ENCODE measurements around the gene EPB41L2. TPM values are rescaled to one million over a fixed set of nuclear protein-coding genes. Genes with fewer than 3 reads are reported as not detected.

EPB41L2 gene
- total and polyA plus RNA-seq, 2 experiments from 2014 or later, result 27.4 to 35.8 TPM

DNA sequence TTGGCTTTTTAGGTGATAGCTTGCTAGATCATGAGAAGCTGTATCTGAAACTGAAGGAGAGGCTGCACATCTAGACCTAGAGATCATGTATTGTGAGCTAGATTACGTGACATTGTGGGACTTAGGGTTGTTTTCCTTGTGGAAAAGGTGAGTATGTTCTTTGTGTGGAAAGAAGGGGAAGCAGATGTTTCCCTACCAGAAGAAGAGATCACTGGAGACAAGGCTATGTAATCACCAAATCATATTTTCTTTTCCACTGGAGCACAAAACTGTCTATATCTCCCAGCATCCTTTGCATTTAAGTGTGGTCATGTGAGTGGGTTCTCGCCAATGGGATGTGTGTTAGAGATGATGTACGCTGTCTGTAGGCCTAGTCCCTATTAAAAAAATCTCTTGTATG, 7.0 kb upstream of the EPB41L2 start:
- no peak for DNase-seq (ENCODE audit: low spot score)
- no peak overlapping the region for H3K27ac ChIP-seq
- no peak for TF ChIP-seq EZH2 (IDR thresholded peaks at IDR 0.05; ENCODE audit: borderline replicate concordance)
- no peak for TF ChIP-seq EZH2phosphoT487 (IDR thresholded peaks at IDR 0.05; ENCODE audit: low read depth, severe bottlenecking, unreplicated experiment)
- no peak for TF ChIP-seq CTCF (IDR thresholded peaks at IDR 0.05; ENCODE audit: poor library complexity)
- no peak overlapping the region for H2AFZ ChIP-seq
- no peak overlapping the region for H3K4me3 ChIP-seq
- H3K9me2 ChIP-seq (replicated peaks; ENCODE audit: insufficient read depth), result no peaks in the 10 kb centered on the region
- no peaks in the 10 kb centered on the region for H3K9me3 ChIP-seq (ENCODE audit: low read depth)
- peaks cover 9% of the 10 kb centered on the region for H3K4me1 ChIP-seq (ENCODE audit: insufficient read depth)
- H3K4me2 ChIP-seq, result no peak overlapping the region
- H3K36me3 ChIP-seq (replicated peaks; ENCODE audit: insufficient read depth, low read depth), result no peaks in the 10 kb centered on the region
- H3K79me2 ChIP-seq, result no peaks in the 10 kb centered on the region
- 96% methylated on average over 3 of the region's 3 CpGs for WGBS (ENCODE audit: low lambda C conversion rate, missing lambda C conversion rate)
- no peaks in the 10 kb centered on the region for H3K27me3 ChIP-seq
- no peaks in the 10 kb centered on the region for H4K20me1 ChIP-seq (ENCODE audit: insufficient read depth, poor library complexity, severe bottlenecking)

GRCh38 chr6:131068165-131068564, 5.1 kb upstream of the EPB41L2 start:
- H3K36me3 ChIP-seq (replicated peaks; ENCODE audit: insufficient read depth, low read depth), result no peaks in the 10 kb centered on the region
- TF ChIP-seq EZH2phosphoT487 (IDR thresholded peaks at IDR 0.05; ENCODE audit: low read depth, severe bottlenecking, unreplicated experiment) (no peak), CTCF (IDR thresholded peaks at IDR 0.05; ENCODE audit: poor library complexity) (no peak), EZH2 (IDR thresholded peaks at IDR 0.05; ENCODE audit: borderline replicate concordance) (no peak)
- H3K9me3 ChIP-seq (ENCODE audit: low read depth), result no peaks in the 10 kb centered on the region
- no peak for DNase-seq (ENCODE audit: low spot score)
- no peaks in the 10 kb centered on the region for H3K27me3 ChIP-seq
- WGBS (ENCODE audit: low lambda C conversion rate, missing lambda C conversion rate), result 64% methylated on average over 7 of the region's 7 CpGs
- H3K4me1 ChIP-seq (ENCODE audit: insufficient read depth), result peaks cover 23% of the 10 kb centered on the region
- H4K20me1 ChIP-seq (ENCODE audit: insufficient read depth, poor library complexity, severe bottlenecking), result no peaks in the 10 kb centered on the region
- no peaks in the 10 kb centered on the region for H3K79me2 ChIP-seq
- no peak overlapping the region for H2AFZ ChIP-seq
- peak overlapping the region; percentile 48 for H3K27ac ChIP-seq
- peak overlapping the region; percentile 5 for H3K4me2 ChIP-seq
- no peaks in the 10 kb centered on the region for H3K9me2 ChIP-seq (replicated peaks; ENCODE audit: insufficient read depth)
- no peak overlapping the region for H3K4me3 ChIP-seq

DNA sequence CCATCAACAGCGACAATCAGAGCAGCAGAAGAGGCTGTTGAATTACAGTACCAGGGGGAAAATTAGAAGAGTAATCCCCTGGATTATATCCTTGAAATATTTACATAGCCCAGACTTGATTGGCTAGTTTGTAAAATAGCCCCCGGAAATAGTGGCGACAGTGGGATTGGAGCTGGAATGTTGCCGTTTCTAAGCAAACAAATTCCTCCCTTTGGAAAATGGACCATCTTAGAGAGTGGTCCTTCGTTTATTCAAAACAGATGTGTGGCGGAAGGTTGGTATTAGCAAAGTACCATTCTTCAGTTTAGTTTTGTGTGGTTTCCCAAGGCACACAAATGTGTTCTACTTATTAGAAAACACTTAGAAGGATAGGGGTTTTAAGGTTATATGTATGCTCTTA, 4.5 kb upstream of the EPB41L2 start:
- Histone ChIP-seq H3K27me3 (no peaks in the 10 kb centered on the region), H2AFZ (no peak overlapping the region), H3K36me3 (replicated peaks; ENCODE audit: insufficient read depth, low read depth) (no peaks in the 10 kb centered on the region), H4K20me1 (ENCODE audit: insufficient read depth, poor library complexity, severe bottlenecking) (no peaks in the 10 kb centered on the region), H3K4me2 (peak overlapping the region; percentile 5), H3K79me2 (peaks cover 4% of the 10 kb centered on the region), H3K27ac (peak overlapping the region; percentile 48), H3K4me3 (no peak overlapping the region), H3K4me1 (ENCODE audit: insufficient read depth) (peaks cover 23% of the 10 kb centered on the region), H3K9me2 (replicated peaks; ENCODE audit: insufficient read depth) (no peaks in the 10 kb centered on the region), H3K9me3 (ENCODE audit: low read depth) (no peaks in the 10 kb centered on the region)
- WGBS (ENCODE audit: low lambda C conversion rate, missing lambda C conversion rate), result 54% methylated on average over 6 of the region's 6 CpGs
- peak; percentile 18 for DNase-seq (ENCODE audit: low spot score)
- no peak for TF ChIP-seq EZH2phosphoT487 (IDR thresholded peaks at IDR 0.05; ENCODE audit: low read depth, severe bottlenecking, unreplicated experiment)
- no peak for TF ChIP-seq CTCF (IDR thresholded peaks at IDR 0.05; ENCODE audit: poor library complexity)
- TF ChIP-seq EZH2 (IDR thresholded peaks at IDR 0.05; ENCODE audit: borderline replicate concordance), result no peak

GRCh38 chr6:131065824-131066171, 2.8 kb upstream of the EPB41L2 start:
- no peak for DNase-seq (ENCODE audit: low spot score)
- no peak overlapping the region for H3K4me3 ChIP-seq
- no peaks in the 10 kb centered on the region for H3K9me2 ChIP-seq (replicated peaks; ENCODE audit: insufficient read depth)
- peak overlapping the region; percentile 86 for H3K27ac ChIP-seq
- H3K9me3 ChIP-seq (ENCODE audit: low read depth), result no peaks in the 10 kb centered on the region
- H3K79me2 ChIP-seq, result peaks cover 18% of the 10 kb centered on the region
- no peak overlapping the region for H3K4me2 ChIP-seq
- TF ChIP-seq CTCF (IDR thresholded peaks at IDR 0.05; ENCODE audit: poor library complexity), result no peak
- TF ChIP-seq EZH2 (IDR thresholded peaks at IDR 0.05; ENCODE audit: borderline replicate concordance), result no peak
- no peak for TF ChIP-seq EZH2phosphoT487 (IDR thresholded peaks at IDR 0.05; ENCODE audit: low read depth, severe bottlenecking, unreplicated experiment)
- H3K27me3 ChIP-seq, result no peaks in the 10 kb centered on the region
- H2AFZ ChIP-seq, result no peak overlapping the region
- no peaks in the 10 kb centered on the region for H4K20me1 ChIP-seq (ENCODE audit: insufficient read depth, poor library complexity, severe bottlenecking)
- H3K4me1 ChIP-seq (ENCODE audit: insufficient read depth), result peaks cover 28% of the 10 kb centered on the region
- H3K36me3 ChIP-seq (replicated peaks; ENCODE audit: insufficient read depth, low read depth), result no peaks in the 10 kb centered on the region
